Breast epithelium (tissue), 4 donors: Measurements from ENCODE around the gene ROMO1. TPM values are rescaled to one million over a fixed set of nuclear protein-coding genes. Genes with fewer than 3 reads are reported as not detected.

Experiments used
- DNase-seq, 2 donors: peaks; one replicate each; pipeline ENCODE4 v3.0.0-alpha.2; 2019; ENCODE audit warnings: low spot score in 2 of 2
- H3K27ac ChIP-seq, 2 donors: fragments of 200-600 bp; sonication (generic) in 1 of 2; one replicate each; pipeline ENCODE4 v1.5.1; 2016 to 2019; ENCODE audit warnings: mild to moderate bottlenecking in 1 of 2
- H3K27me3 ChIP-seq, 2 donors: fragments of 200-600 bp; sonication (generic) in 1 of 2; one replicate each; pipeline versions ENCODE4 v1.5.1 to v1.6.0; 2017 to 2019; ENCODE audit warnings: control low read depth in 1 of 2, mild to moderate bottlenecking in 1 of 2
- H3K36me3 ChIP-seq: fragments of 200-600 bp; one replicate; pipeline ENCODE4 v1.5.1; 2019
- H3K4me1 ChIP-seq, 2 donors: fragments of 200-600 bp; sonication (generic); one replicate each; pipeline ENCODE4 v1.5.1; 2016 to 2019; ENCODE audit warnings: control low read depth in 1 of 2
- H3K4me3 ChIP-seq, 3 donors: fragments of 200-600 bp; sonication (generic); 1 replicate in 2 of 3; 2 replicates in 1 of 3; pipeline ENCODE4 v1.5.1; 2016 to 2019; ENCODE audit warnings: mild to moderate bottlenecking in 3 of 3, moderate library complexity in 2 of 3
- H3K9me3 ChIP-seq, 2 donors: fragments of 200-600 bp; sonication (generic) in 1 of 2; one replicate each; pipeline ENCODE4 v1.5.1; 2016 to 2019; ENCODE audit warnings: control low read depth in 1 of 2
- CTCF ChIP-seq, 3 donors: fragments of 450-650 bp; IDR thresholded peaks; one replicate each; pipeline ENCODE4 v1.5.1; 2016 to 2017; ENCODE audit warnings: antibody characterized with exemption in 3 of 3, mild to moderate bottlenecking in 3 of 3, moderate library complexity in 3 of 3
- POLR2A ChIP-seq: fragments of 450-650 bp; IDR thresholded peaks from one replicate; pipeline ENCODE4 v1.6.1; 2016; ENCODE audit warnings: antibody characterized with exemption, mild to moderate bottlenecking, moderate library complexity
- POLR2AphosphoS5 ChIP-seq, 3 donors: sonication (generic); formaldehyde crosslinking; IDR thresholded peaks; one replicate each; pipeline ENCODE4 v1.6.1; 2017; ENCODE audit warnings: antibody characterized with exemption in 3 of 3
- intact Hi-C: fragments of 100-400 bp; cut with DNase I; formaldehyde crosslinking; loops from one replicate; pipeline ENCODE4 v1.15.1; 2023; ENCODE audit warnings: low total_unique reads
- total RNA-seq, 3 donors: library from RNA; depleted of rRNA; stranded (reverse); fragments of >200 nt; gene quantifications; one replicate each; pipeline ENCODE4 v1.1.0, GENCODE V29; 2016

Gene ROMO1
- total RNA-seq = 100 to 1,000 TPM; 231 to 348 (median 306) TPM

- TF ChIP-seq CTCF (IDR thresholded peaks at IDR 0.05) (peak in 1 of 3 donors; percentile 26), POLR2AphosphoS5 (IDR thresholded peaks at IDR 0.05) (peak; percentile 76 to 93 (median 76)), POLR2A (no peak)
- H3K27me3 ChIP-seq = no peaks in the 10 kb centered on the region
- peak within 1 kb of the TSS; percentile 83 to 99 (median 96) for H3K4me3 ChIP-seq
- peaks cover 5 to 6% of the 10 kb centered on the region in 2 donors for H3K4me1 ChIP-seq
- peak within 1 kb of the TSS; percentile 93 to 97 for H3K27ac ChIP-seq
- DNase-seq = peak; percentile 62 to 79
- H3K36me3 ChIP-seq = peaks cover 5% of the 10 kb centered on the region
- no peaks in the 10 kb centered on the region for H3K9me3 ChIP-seq
- intact Hi-C loops = no loop called here
Observed at GRCh38 chr20:35699127-35699956, at the start of gene ROMO1, which contains the start of gene NFS1. TSS of gene ROMO1 (plus strand) at chr20:35699405. CDS start at chr20:35699633, 228 bp downstream. TSS of gene NFS1 (minus strand) at chr20:35699352. CDS start at chr20:35699288, 64 bp downstream.

- H3K4me3 ChIP-seq = no peak overlapping the region
- no peaks in the 10 kb centered on the region for H3K27me3 ChIP-seq
- intact Hi-C loops = no loop called here
- no peak for DNase-seq
- no peaks in the 10 kb centered on the region for H3K4me1 ChIP-seq
- no peaks in the 10 kb centered on the region for H3K36me3 ChIP-seq
- H3K9me3 ChIP-seq = no peaks in the 10 kb centered on the region
- TF ChIP-seq POLR2A = no peak
- TF ChIP-seq CTCF (IDR thresholded peaks at IDR 0.05) = no peak
- no peak for TF ChIP-seq POLR2AphosphoS5 (IDR thresholded peaks at IDR 0.05)
- H3K27ac ChIP-seq = no peak overlapping the region
Observed at GRCh38 chr20:35650632-35651031, 48.6 kb upstream of the ROMO1 start.

- intact Hi-C loops = no loop called here
- Histone ChIP-seq H3K4me3 (no peak overlapping the region), H3K9me3 (no peaks in the 10 kb centered on the region), H3K27me3 (no peaks in the 10 kb centered on the region), H3K4me1 (no peaks in the 10 kb centered on the region), H3K36me3 (no peaks in the 10 kb centered on the region), H3K27ac (no peak overlapping the region)
- TF ChIP-seq POLR2A (no peak), POLR2AphosphoS5 (IDR thresholded peaks at IDR 0.05) (no peak), CTCF (IDR thresholded peaks at IDR 0.05) (no peak)
- DNase-seq = no peak
Observed at GRCh38 chr20:35651958-35652357, 47.2 kb upstream of the ROMO1 start.

- Histone ChIP-seq H3K4me1 (peaks cover 0 to 5% of the 10 kb centered on the region in 2 donors), H3K9me3 (no peaks in the 10 kb centered on the region), H3K27me3 (no peaks in the 10 kb centered on the region), H3K36me3 (no peaks in the 10 kb centered on the region), H3K4me3 (no peak overlapping the region), H3K27ac (no peak overlapping the region)
- DNase-seq = no peak
- TF ChIP-seq POLR2A = no peak
- TF ChIP-seq POLR2AphosphoS5 (IDR thresholded peaks at IDR 0.05) = no peak
- no peak for TF ChIP-seq CTCF (IDR thresholded peaks at IDR 0.05)
- intact Hi-C loops = no loop called here
Observed at GRCh38 chr20:35652641-35653429, 46.4 kb upstream of the ROMO1 start.

GRCh38 chr20:35653430-35653734 is 45.8 kb upstream of the ROMO1 start:
- no peaks in the 10 kb centered on the region for H3K27me3 ChIP-seq
- H3K36me3 ChIP-seq = no peaks in the 10 kb centered on the region
- no peak overlapping the region for H3K4me3 ChIP-seq
- H3K4me1 ChIP-seq = peaks cover 0 to 8% of the 10 kb centered on the region in 2 donors
- no peak for TF ChIP-seq POLR2A
- no peak for TF ChIP-seq CTCF (IDR thresholded peaks at IDR 0.05)
- no peak for TF ChIP-seq POLR2AphosphoS5 (IDR thresholded peaks at IDR 0.05)
- no peak overlapping the region for H3K27ac ChIP-seq
- no peak for DNase-seq
- intact Hi-C loops = no loop called here
- no peaks in the 10 kb centered on the region for H3K9me3 ChIP-seq
